ENCODE measurements around the gene PADI3.
"Not testable (repeated sequence)": the region's sequence is repeated elsewhere in the genome, so short reads cannot be mapped to it uniquely, and the experiment has no call there.

PADI3 gene

GRCh38 chr1:17307329-17307728 lies 58.4 kb downstream of the PADI3 start:
- no peak for DNase-seq

GRCh38 chr1:17307946-17308345 lies 59.0 kb downstream of the PADI3 start, which contains the start of gene PADI4:
TSS of gene PADI4 (plus strand) at chr1:17308197. CDS start at chr1:17308223, 26 bp downstream.
- DNase-seq, result no peak

- DNase-seq, result no peak
These were observed 59.7 kb downstream of the PADI3 start for GRCh38 chr1:17308593-17308992.

DNA sequence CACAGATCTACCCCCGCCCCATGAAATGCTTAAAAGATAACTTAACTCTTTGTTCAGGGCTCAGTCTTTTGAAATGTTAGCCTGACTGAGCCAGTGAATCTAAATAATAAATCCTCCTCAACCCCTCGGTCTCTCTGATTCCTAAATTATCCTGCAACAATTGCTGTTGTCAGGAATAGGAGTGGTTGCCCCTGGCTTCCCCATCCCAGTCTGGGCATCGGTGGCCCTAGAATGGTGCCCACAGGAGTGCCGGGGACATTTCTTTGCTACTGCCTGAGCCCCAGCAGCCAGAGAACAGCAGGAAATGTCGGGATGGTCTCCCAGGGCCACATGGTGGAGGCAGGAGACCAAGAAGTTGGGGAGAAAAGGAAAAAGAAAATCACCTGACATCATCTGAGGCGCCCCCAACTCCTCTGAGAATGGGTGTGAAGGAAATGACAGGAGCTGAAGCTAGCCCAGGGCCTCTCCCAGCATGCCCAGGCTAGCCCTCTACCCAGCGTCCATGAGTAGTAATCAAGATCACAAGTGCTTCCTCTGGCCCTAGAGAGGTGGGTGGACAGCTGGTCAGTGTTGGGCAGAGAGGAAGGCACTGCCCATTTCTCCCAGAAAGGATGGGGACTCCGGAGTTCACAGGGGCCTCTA lies 60.6 kb downstream of the PADI3 start:
- DNase-seq, result no peak

GRCh38 chr1:17310068-17310640 lies 61.3 kb downstream of the PADI3 start:
- DNase-seq, result no peak

GRCh38 chr1:17313530-17314309 lies 64.8 kb downstream of the PADI3 start:
- no peak for DNase-seq

GRCh38 chr1:17314491-17314971 lies 65.6 kb downstream of the PADI3 start:
- DNase-seq, result no peak

DNA sequence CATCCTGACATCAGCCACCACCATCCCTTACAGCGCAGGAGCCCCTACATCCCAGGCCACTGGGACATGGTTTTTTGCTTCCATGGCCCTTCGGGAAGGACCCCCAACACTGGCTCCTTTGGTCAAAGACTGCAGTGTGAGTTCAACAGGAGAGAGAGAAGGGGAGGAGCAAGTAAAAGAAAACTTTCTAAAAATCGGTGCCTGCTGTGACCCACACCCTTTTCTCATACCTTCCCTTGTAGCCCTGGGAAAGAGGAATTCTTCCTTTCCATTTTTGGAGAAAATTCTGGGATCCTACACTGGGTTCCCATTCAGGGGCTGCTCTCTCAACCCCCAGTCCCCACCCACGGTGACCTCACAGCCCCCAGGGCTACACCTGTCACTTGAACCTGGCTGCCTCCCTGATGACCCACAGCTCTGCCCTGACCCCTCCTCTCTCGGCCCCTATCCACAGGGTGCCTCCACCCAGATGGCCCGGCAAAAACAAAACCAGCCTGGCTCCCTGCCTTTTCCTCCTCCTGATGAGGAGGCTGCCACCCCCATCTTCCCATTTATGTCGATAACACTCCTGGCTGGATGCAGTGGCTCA lies 66.7 kb downstream of the PADI3 start:
- no peak for DNase-seq

GRCh38 chr1:17316704-17317103 lies 67.8 kb downstream of the PADI3 start:
- DNase-seq, result no peak

DNA sequence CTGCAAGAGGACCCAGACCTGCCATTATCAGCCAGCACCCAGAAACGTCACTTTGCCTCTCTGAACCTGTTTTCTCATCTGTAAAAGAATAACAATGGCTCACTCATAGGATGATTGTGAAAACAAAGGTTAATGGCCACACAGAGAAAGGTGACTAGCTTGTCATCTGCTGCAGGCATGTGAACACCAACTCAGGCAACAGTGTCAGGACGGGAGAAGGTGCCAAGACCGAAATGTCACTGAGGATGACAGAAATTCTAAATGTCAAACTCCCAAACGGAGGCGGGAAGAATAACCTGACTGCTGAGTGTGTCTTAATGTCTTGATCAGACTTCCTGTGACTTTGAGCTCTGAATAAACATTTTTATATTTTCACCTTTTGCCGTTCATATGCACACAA lies 69.4 kb downstream of the PADI3 start:
- no peak for DNase-seq

GRCh38 chr1:17319561-17320350 lies 70.9 kb downstream of the PADI3 start:
- DNase-seq, result no peak

GRCh38 chr1:17321857-17322390 lies 73.0 kb downstream of the PADI3 start:
- DNase-seq, result not testable (repeated sequence)

DNA sequence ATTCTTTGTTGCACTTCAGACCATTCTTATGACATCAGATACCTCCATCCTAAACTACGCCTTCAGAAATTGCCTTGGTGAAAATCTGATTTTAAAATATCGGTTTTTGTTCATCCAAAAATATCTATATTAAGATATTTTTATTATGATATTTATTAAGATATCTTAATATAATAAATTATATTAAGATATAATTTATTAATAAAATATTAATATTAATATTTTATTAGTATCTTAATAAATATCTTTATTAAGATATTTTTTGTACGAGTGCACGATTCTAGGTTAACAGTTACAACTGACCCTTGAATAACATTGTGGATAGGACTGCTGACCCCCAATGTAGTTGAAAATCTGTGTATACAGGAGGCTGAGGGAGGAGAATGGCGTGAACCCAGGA lies 80.0 kb downstream of the PADI3 start:
- no peak for DNase-seq

DNA sequence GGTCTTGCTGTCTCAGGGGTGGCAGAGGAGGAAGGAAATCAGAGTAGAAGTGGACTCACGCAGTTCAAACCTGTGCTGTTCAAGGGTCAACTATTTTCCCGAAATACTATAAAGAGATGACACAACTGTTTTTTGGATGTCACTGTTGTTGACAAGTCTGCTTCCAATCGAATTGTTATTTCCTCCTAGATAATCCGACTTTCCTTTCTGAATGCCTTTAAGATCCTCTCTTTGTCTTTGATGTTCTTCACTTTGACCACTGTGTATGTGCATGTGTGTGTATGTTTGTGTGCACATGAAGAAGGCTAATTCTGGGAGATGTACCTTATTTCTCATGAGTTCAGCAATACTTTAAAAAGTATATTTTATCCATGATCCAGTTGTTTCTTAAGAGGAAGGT lies 80.7 kb downstream of the PADI3 start:
- DNase-seq, result no peak

DNA sequence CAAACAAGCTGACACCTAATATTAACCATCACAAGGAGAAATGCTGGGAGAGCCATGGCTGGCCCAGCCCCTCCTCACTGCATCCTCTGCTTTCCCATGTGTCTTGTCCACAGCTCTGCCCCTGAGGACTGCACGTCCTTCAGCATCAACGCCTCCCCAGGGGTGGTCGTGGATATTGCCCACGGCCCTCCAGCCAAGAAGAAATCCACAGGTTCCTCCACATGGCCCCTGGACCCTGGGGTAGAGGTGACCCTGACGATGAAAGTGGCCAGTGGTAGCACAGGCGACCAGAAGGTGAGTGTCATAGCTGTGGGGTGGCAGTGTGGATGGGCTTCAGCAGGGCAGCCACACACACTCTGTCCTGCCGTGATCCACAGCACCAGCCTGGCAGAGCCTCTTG lies 82.0 kb downstream of the PADI3 start:
- DNase-seq, result no peak

DNA sequence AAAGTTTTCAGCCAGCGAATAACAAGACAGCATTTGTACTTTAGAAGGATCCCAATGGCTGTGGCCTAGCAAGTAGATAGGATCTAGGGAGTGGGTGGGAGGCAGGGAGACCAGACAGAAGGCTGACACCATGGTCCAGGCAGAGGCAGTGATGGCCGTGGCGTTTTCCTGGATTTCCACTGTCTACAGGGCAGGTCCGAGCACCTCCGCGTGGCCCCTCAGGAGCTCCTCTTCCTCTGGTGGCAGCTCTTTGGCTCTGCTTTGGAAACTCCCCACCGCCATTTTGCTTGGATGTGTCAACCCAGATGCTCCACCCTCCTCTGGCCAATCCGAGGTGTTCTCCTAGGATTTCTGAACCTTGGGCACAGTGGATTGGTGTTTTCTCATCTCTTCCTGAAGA lies 84.2 kb downstream of the PADI3 start:
- DNase-seq, result no peak
